PC-9 (cell line): ENCODE results near the gene P2RY8. TPM values are rescaled to one million over a fixed set of nuclear protein-coding genes. Genes with fewer than 3 reads are reported as not detected.

Source experiments
- BruUV-seq: library from RNA; stranded (reverse); fragments of 400-500 nt; replicated peaks from 2 replicates; lab custom pipeline; 2021; lab: Mats Ljungman, UMichigan
- CTCF ChIA-PET: fragments of 300-600 bp; sonication (Branson Sonifier 250); formaldehyde crosslinking; loops from one replicate; lab custom pipeline; 2022; ENCODE audit warnings: antibody characterized with exemption; lab: Charles Lee
- POLR2A ChIA-PET: fragments of 300-600 bp; sonication (Branson Sonifier 250); formaldehyde crosslinking; loops from one replicate; lab custom pipeline; 2022; ENCODE audit warnings: antibody characterized with exemption; ENCODE audit not compliant: unreplicated experiment; lab: Charles Lee
- DNase-seq, 2 experiments: peaks; one replicate each; pipeline versions ENCODE4 v3.0.0 to v3.0.0-alpha.2; 2015 to 2022; ENCODE audit warnings: mixed read lengths in 1 of 2
- H2AFZ ChIP-seq: fragments of 200-600 bp; sonication (generic); 2 replicates; pipeline ENCODE4 v1.8.1; 2017; ENCODE audit warnings: antibody characterized with exemption
- H3F3A ChIP-seq: fragments of 200-600 bp; sonication (generic); 2 replicates; pipeline ENCODE4 v1.8.1; 2017; ENCODE audit warnings: antibody characterized with exemption, mild to moderate bottlenecking, low read depth; ENCODE audit not compliant: insufficient read depth
- H3K27ac ChIP-seq: fragments of 200-600 bp; sonication (generic); 2 replicates; pipeline ENCODE4 v1.6.1; 2016; ENCODE audit warnings: mixed run types
- H3K27me3 ChIP-seq: fragments of 200-600 bp; sonication (generic); 2 replicates; pipeline ENCODE4 v1.6.1; 2016; ENCODE audit warnings: low read depth, mixed run types; ENCODE audit not compliant: insufficient read depth
- H3K36me3 ChIP-seq: fragments of 200-600 bp; sonication (generic); 2 replicates; pipeline ENCODE4 v1.6.1; 2016; ENCODE audit warnings: low read depth, mixed run types
- H3K4me1 ChIP-seq: fragments of 200-600 bp; sonication (generic); replicated peaks from 2 replicates; pipeline ENCODE4 v1.6.1; 2016; ENCODE audit warnings: mixed run types; ENCODE audit not compliant: insufficient read depth
- H3K4me2 ChIP-seq: fragments of 200-600 bp; sonication (generic); 2 replicates; pipeline ENCODE4 v1.6.1; 2017; ENCODE audit warnings: mixed run types
- H3K4me3 ChIP-seq: fragments of 200-600 bp; sonication (generic); 2 replicates; pipeline ENCODE4 v1.6.1; 2016; ENCODE audit warnings: mixed run types
- H3K79me2 ChIP-seq: fragments of 200-600 bp; sonication (generic); 2 replicates; pipeline ENCODE4 v1.6.1; 2017; ENCODE audit warnings: low read depth, mixed run types
- H3K9me2 ChIP-seq: fragments of 200-600 bp; sonication (generic); 2 replicates; pipeline ENCODE4 v1.8.1; 2017; ENCODE audit warnings: mild to moderate bottlenecking; ENCODE audit not compliant: insufficient read depth
- H3K9me3 ChIP-seq: fragments of 200-600 bp; sonication (generic); 2 replicates; pipeline ENCODE4 v1.8.1; 2016; ENCODE audit warnings: low read depth; ENCODE audit not compliant: insufficient read depth
- H4K20me1 ChIP-seq: fragments of 200-600 bp; sonication (generic); 2 replicates; pipeline ENCODE4 v1.8.1; 2017; ENCODE audit not compliant: insufficient read depth
- CTCF ChIP-seq: fragments of 200-600 bp; sonication (generic); conservative IDR thresholded peaks from 2 replicates; pipeline ENCODE4 v1.6.1; 2017; ENCODE audit warnings: mixed run types, antibody characterized with exemption, mild to moderate bottlenecking, moderate library complexity
- EZH2 ChIP-seq: fragments of 200-600 bp; sonication (generic); IDR thresholded peaks from 2 replicates; pipeline ENCODE4 v1.8.0; 2017; ENCODE audit warnings: antibody characterized with exemption, low read depth
- intact Hi-C: fragments of 100-400 bp; cut with micrococcal nuclease; formaldehyde crosslinking; loops from one replicate; pipeline ENCODE4 v1.10.0; 2022; ENCODE audit not compliant: unreplicated experiment
- total RNA-seq: library from RNA; stranded (reverse); gene quantifications from 2 replicates; pipeline ENCODE4 v1.2.3, GENCODE V29; 2021

The P2RY8 gene
- total RNA-seq, 1 experiment from 2014 or later, result not detected

GRCh38 chrX:1442724-1443367 is 94.1 kb downstream of the P2RY8 start:
- no peaks in the 10 kb centered on the region for H3K27me3 ChIP-seq
- no TSS peak for BruUV-seq
- TF ChIP-seq EZH2, result no peak
- no peak for TF ChIP-seq CTCF
- no peaks in the 10 kb centered on the region for H3K36me3 ChIP-seq
- POLR2A ChIA-PET, result no interaction called here
- H3K4me2 ChIP-seq, result no peak overlapping the region
- H3K9me3 ChIP-seq, result no peaks in the 10 kb centered on the region
- H3K4me1 ChIP-seq, result no peaks in the 10 kb centered on the region
- no peak overlapping the region for H2AFZ ChIP-seq
- peaks cover 10% of the 10 kb centered on the region; the same call in 1 of the 2 replicates for H3K79me2 ChIP-seq
- no peak for DNase-seq
- H3F3A ChIP-seq, result no peaks in the 10 kb centered on the region
- CTCF ChIA-PET, result no interaction called here
- no peak overlapping the region for H3K27ac ChIP-seq
- no peak overlapping the region for H3K4me3 ChIP-seq
- intact Hi-C loops, result no loop called here
- no peaks in the 10 kb centered on the region for H4K20me1 ChIP-seq
- H3K9me2 ChIP-seq, result no peaks in the 10 kb centered on the region

GRCh38 chrX:1442016-1442665 is 94.8 kb downstream of the P2RY8 start:
- TF ChIP-seq EZH2 (no peak), CTCF (no peak)
- H3K36me3 ChIP-seq, result no peaks in the 10 kb centered on the region
- intact Hi-C loops, result no loop called here
- H3K79me2 ChIP-seq, result 0 out of 2 replicates have a peak, but pooled peaks cover 3% of the 10 kb centered on the region
- no peak overlapping the region for H2AFZ ChIP-seq
- H3K9me3 ChIP-seq, result no peaks in the 10 kb centered on the region
- H3K9me2 ChIP-seq, result no peaks in the 10 kb centered on the region
- no peaks in the 10 kb centered on the region for H3K27me3 ChIP-seq
- no peaks in the 10 kb centered on the region for H3F3A ChIP-seq
- POLR2A ChIA-PET, result no interaction called here
- H3K4me3 ChIP-seq, result no peak overlapping the region
- H3K4me1 ChIP-seq, result no peaks in the 10 kb centered on the region
- H4K20me1 ChIP-seq, result no peaks in the 10 kb centered on the region
- no TSS peak for BruUV-seq
- H3K27ac ChIP-seq, result no peak overlapping the region
- no peak for DNase-seq
- no peak overlapping the region for H3K4me2 ChIP-seq
- CTCF ChIA-PET, result no interaction called here

DNA sequence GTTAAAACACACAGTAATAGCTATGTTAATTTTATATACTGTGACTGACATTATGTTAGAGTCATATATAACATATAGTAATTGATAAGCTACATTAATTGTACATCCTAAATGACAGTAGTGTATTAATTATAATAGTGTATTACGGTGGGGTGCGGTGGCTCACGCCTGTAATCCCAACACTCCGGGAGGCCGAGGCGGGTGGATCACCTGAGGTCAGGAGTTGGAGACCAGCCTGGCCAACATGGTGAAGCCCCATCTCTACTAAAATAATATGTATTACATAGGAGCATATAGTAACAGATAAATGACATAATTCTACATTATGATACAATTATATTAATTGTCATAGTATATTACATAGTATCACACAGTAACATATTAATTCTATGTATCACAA is 96.5 kb downstream of the P2RY8 start:
- no peaks in the 10 kb centered on the region for H3K9me3 ChIP-seq
- no peak overlapping the region for H3K4me2 ChIP-seq
- no peaks in the 10 kb centered on the region for H3K4me1 ChIP-seq
- no peak for DNase-seq
- no peaks in the 10 kb centered on the region for H3F3A ChIP-seq
- no peak overlapping the region for H2AFZ ChIP-seq
- intact Hi-C loops, result no loop called here
- H4K20me1 ChIP-seq, result no peaks in the 10 kb centered on the region
- H3K9me2 ChIP-seq, result no peaks in the 10 kb centered on the region
- H3K27ac ChIP-seq, result no peak overlapping the region
- H3K4me3 ChIP-seq, result no peak overlapping the region
- BruUV-seq, result no TSS peak
- ChIA-PET POLR2A (no interaction called here), CTCF (no interaction called here)
- H3K36me3 ChIP-seq, result no peaks in the 10 kb centered on the region
- no peaks in the 10 kb centered on the region for H3K27me3 ChIP-seq
- TF ChIP-seq EZH2 (no peak), CTCF (no peak)
- no peaks in the 10 kb centered on the region for H3K79me2 ChIP-seq
